Endometrial microvascular endothelial cells (primary cell): Measurements from ENCODE around the gene ANKLE1. TPM values are rescaled to one million over a fixed set of nuclear protein-coding genes. Genes with fewer than 3 reads are reported as not detected.

Experiments
- in situ Hi-C: cut with HindIII; loops from 2 replicates; pipeline ENCODE4 v1.10.0; 2017; ENCODE audit warnings: low sequenced_read_pairs, low pct_unique_long_range_greater_than_20kb; ENCODE audit errors: inconsistent ontology term
- total RNA-seq: library from RNA; depleted of rRNA; stranded (reverse); fragments of >200 nt; gene quantifications from one replicate; pipeline ENCODE4 v1.2.3, GENCODE V29; 2015; ENCODE audit errors: inconsistent ontology term

The ANKLE1 gene
- total RNA-seq: 1.0 TPM

GRCh38 chr19:17281391-17282304 lies at the start of gene ANKLE1:
ANKLE1 (plus strand) TSS chr19:17281901; CDS start chr19:17281921, 20 bp downstream.
- in situ Hi-C loops: no loop called here

- in situ Hi-C loops: no loop called here
These were observed 49.4 kb upstream of the ANKLE1 start for GRCh38 chr19:17232258-17232657.

GRCh38 chr19:17234911-17235299 lies 46.8 kb upstream of the ANKLE1 start:
- in situ Hi-C loops: no loop called here

- in situ Hi-C loops: no loop called here
These were observed 46.3 kb upstream of the ANKLE1 start for GRCh38 chr19:17235300-17235970.

GRCh38 chr19:17235971-17236777 lies 45.5 kb upstream of the ANKLE1 start:
- in situ Hi-C loops: no loop called here

GRCh38 chr19:17236811-17237543 lies 44.7 kb upstream of the ANKLE1 start:
- in situ Hi-C loops: no loop called here

GRCh38 chr19:17237747-17238706 lies 43.7 kb upstream of the ANKLE1 start:
- in situ Hi-C loops: no loop called here

GRCh38 chr19:17240062-17240752 lies 41.5 kb upstream of the ANKLE1 start:
- in situ Hi-C loops: no loop called here

- in situ Hi-C loops: no loop called here
These were observed 40.8 kb upstream of the ANKLE1 start for GRCh38 chr19:17240826-17241399.

GRCh38 chr19:17242431-17243208 lies 39.1 kb upstream of the ANKLE1 start:
- in situ Hi-C loops: no loop called here

GRCh38 chr19:17243211-17243829 lies 38.4 kb upstream of the ANKLE1 start:
- in situ Hi-C loops: no loop called here

- in situ Hi-C loops: no loop called here
These were observed 37.7 kb upstream of the ANKLE1 start for GRCh38 chr19:17243830-17244617.

GRCh38 chr19:17244618-17245534 lies 36.8 kb upstream of the ANKLE1 start:
- in situ Hi-C loops: no loop called here

GRCh38 chr19:17245535-17245984 lies 36.1 kb upstream of the ANKLE1 start, which contains the start of gene NR2F6:
NR2F6 (minus strand) TSS chr19:17245919; CDS start chr19:17245220, 699 bp downstream.
- in situ Hi-C loops: no loop called here
